H1 (cell line): Measurements from ENCODE around the gene CTNND2. TPM values are rescaled to one million over a fixed set of nuclear protein-coding genes. Genes with fewer than 3 reads are reported as not detected.

Experiments used
- CTCF ChIA-PET: fragments of 300-600 bp; sonication (Branson Sonifier 250); formaldehyde crosslinking; loops from one replicate; lab custom pipeline; 2021; ENCODE audit not compliant: partially characterized antibody; lab: Charles Lee
- POLR2A ChIA-PET: fragments of 300-600 bp; sonication (Branson Sonifier 250); formaldehyde crosslinking; loops from one replicate; lab custom pipeline; 2021; ENCODE audit warnings: inconsistent platforms; ENCODE audit not compliant: partially characterized antibody; lab: Charles Lee
- DNase-seq, 2 experiments: peaks; one replicate each; pipeline versions ENCODE4 v3.0.0 to v3.0.0-alpha.2; 2010 to 2022; ENCODE audit warnings: low spot score in 2 of 2, low read depth in 1 of 2, mixed read lengths in 1 of 2
- FAIRE-seq: peaks from 2 replicates; lab custom pipeline; 2011; peaks lifted over from hg19 to GRCh38; lab: Jason Lieb, UNC
- H2AFZ ChIP-seq: 2 replicates; pipeline ENCODE4 v1.8.1; 2012; ENCODE audit warnings: low read length, inconsistent platforms
- H2AK5ac ChIP-seq: 2 replicates; pipeline ENCODE4 v1.6.1; 2013; ENCODE audit warnings: low read depth, low read length
- H2BK120ac ChIP-seq: replicated peaks from 2 replicates; pipeline ENCODE3; 2013; ENCODE audit warnings: low read depth, low read length, inconsistent platforms
- H2BK12ac ChIP-seq: 2 replicates; pipeline ENCODE4 v1.6.1; 2013; ENCODE audit warnings: low read depth, low read length
- H2BK15ac ChIP-seq: 2 replicates; pipeline ENCODE4 v1.6.1; 2013; ENCODE audit warnings: low read length
- H2BK20ac ChIP-seq: 2 replicates; pipeline ENCODE4 v1.6.1; 2013; ENCODE audit warnings: low read length
- H2BK5ac ChIP-seq: 2 replicates; pipeline ENCODE4 v1.6.1; 2013; ENCODE audit warnings: low read depth, low read length
- H3K14ac ChIP-seq: 2 replicates; pipeline ENCODE4 v1.6.1; 2013; ENCODE audit warnings: inconsistent platforms; ENCODE audit not compliant: insufficient read length
- H3K18ac ChIP-seq: 2 replicates; pipeline ENCODE4 v1.6.1; 2013; ENCODE audit warnings: low read length; ENCODE audit errors: extremely low read depth
- H3K23ac ChIP-seq: 2 replicates; pipeline ENCODE4 v1.6.1; 2013; ENCODE audit warnings: inconsistent platforms; ENCODE audit not compliant: insufficient read length
- H3K23me2 ChIP-seq: 2 replicates; pipeline ENCODE4 v1.6.1; 2013; ENCODE audit warnings: low read depth, low read length
- H3K27ac ChIP-seq: 2 replicates; pipeline ENCODE4 v1.6.1; 2011; ENCODE audit warnings: low read depth, low read length, inconsistent platforms
- H3K27me3 ChIP-seq, 4 experiments: replicated peaks in 1 of 4; 1 replicate in 1 of 4; 2 replicates in 3 of 4; pipeline versions ENCODE4 v1.6.1 to v1.8.1; 2011 to 2013; ENCODE audit warnings: low read length in 3 of 4, mild to moderate bottlenecking in 3 of 4, inconsistent platforms in 2 of 4, mixed read lengths in 2 of 4, moderate library complexity in 1 of 4; ENCODE audit not compliant: control insufficient read depth in 3 of 4, insufficient read depth in 3 of 4; ENCODE audit errors: extremely low read depth in 1 of 4
- H3K36me3 ChIP-seq, 4 experiments: 2 replicates each; pipeline versions ENCODE4 v1.6.1 to v1.8.1; 2011 to 2013; ENCODE audit warnings: mild to moderate bottlenecking in 4 of 4, low read length in 3 of 4, moderate library complexity in 2 of 4, control low read depth in 1 of 4, inconsistent platforms in 1 of 4; ENCODE audit not compliant: insufficient read depth in 4 of 4, control insufficient read depth in 2 of 4
- H3K4ac ChIP-seq: replicated peaks from 2 replicates; pipeline ENCODE3; 2013; ENCODE audit warnings: low read length, low read depth, mixed read lengths, inconsistent platforms; ENCODE audit not compliant: insufficient read length
- H3K4me1 ChIP-seq, 4 experiments: replicated peaks in 1 of 4; 1 replicate in 1 of 4; 2 replicates in 3 of 4; pipeline versions ENCODE4 v1.6.1 to v1.8.1; 2011 to 2013; ENCODE audit warnings: low read length in 3 of 4, inconsistent platforms in 2 of 4, mixed read lengths in 1 of 4; ENCODE audit not compliant: insufficient read depth in 4 of 4, control insufficient read depth in 3 of 4
- H3K4me2 ChIP-seq, 2 experiments: 2 replicates each; pipeline versions ENCODE4 v1.6.1 to v1.8.1; 2011 to 2013; ENCODE audit warnings: low read depth in 2 of 2, low read length in 2 of 2, control low read depth in 1 of 2, inconsistent platforms in 1 of 2, mild to moderate bottlenecking in 1 of 2; ENCODE audit not compliant: insufficient read depth in 1 of 2
- H3K4me3 ChIP-seq, 4 experiments: fragments of 200-600, 300-600 bp in 1 of 4; sonication (generic), shearing (Covaris generic), sonication (Bioruptor Twin) in 1 of 4; 2 replicates each; pipeline versions ENCODE4 v1.5.1 to v1.8.1; 2011 to 2016; ENCODE audit warnings: low read length in 4 of 4, low read depth in 3 of 4, control low read depth in 2 of 4, inconsistent platforms in 2 of 4, mild to moderate bottlenecking in 2 of 4, mixed read lengths in 1 of 4, moderate library complexity in 1 of 4; ENCODE audit not compliant: insufficient read depth in 2 of 4; ENCODE audit errors: extremely low read depth in 1 of 4
- H3K56ac ChIP-seq: replicated peaks from 2 replicates; pipeline ENCODE3; 2013; ENCODE audit warnings: low read depth, mild to moderate bottlenecking, mixed read lengths, low read length, inconsistent platforms; ENCODE audit not compliant: insufficient read length
- H3K79me1 ChIP-seq: 2 replicates; pipeline ENCODE4 v1.6.1; 2013; ENCODE audit warnings: low read depth, low read length, control low read depth
- H3K79me2 ChIP-seq, 2 experiments: 2 replicates each; pipeline versions ENCODE4 v1.6.1 to v1.8.1; 2012 to 2013; ENCODE audit warnings: low read length in 2 of 2, mild to moderate bottlenecking in 2 of 2, inconsistent platforms in 1 of 2; ENCODE audit not compliant: insufficient read depth in 2 of 2, control insufficient read depth in 1 of 2
- H3K9ac ChIP-seq, 4 experiments: replicated peaks in 1 of 4; 1 replicate in 1 of 4; 2 replicates in 3 of 4; pipeline versions ENCODE4 v1.6.1 to v1.8.1; 2011 to 2013; ENCODE audit warnings: low read depth in 3 of 4, low read length in 3 of 4, control low read depth in 2 of 4, mild to moderate bottlenecking in 2 of 4, moderate library complexity in 2 of 4, inconsistent platforms in 1 of 4; ENCODE audit errors: extremely low read depth in 1 of 4
- H3K9me3 ChIP-seq, 2 experiments: 2 replicates each; pipeline versions ENCODE4 v1.6.1 to v1.8.1; 2012 to 2013; ENCODE audit warnings: mild to moderate bottlenecking in 2 of 2, moderate library complexity in 2 of 2, control low read depth in 1 of 2, inconsistent platforms in 1 of 2, low read depth in 1 of 2, low read length in 1 of 2, mixed read lengths in 1 of 2; ENCODE audit not compliant: insufficient read depth in 2 of 2
- H4K20me1 ChIP-seq, 2 experiments: replicated peaks in 1 of 2; 2 replicates each; pipeline versions ENCODE3 to v1.8.1; 2011 to 2013; ENCODE audit warnings: inconsistent platforms in 2 of 2, low read length in 2 of 2, mild to moderate bottlenecking in 1 of 2; ENCODE audit not compliant: insufficient read depth in 2 of 2, control insufficient read depth in 1 of 2
- H4K5ac ChIP-seq: 2 replicates; pipeline ENCODE4 v1.6.1; 2013; ENCODE audit warnings: low read length, low read depth, mixed read lengths, inconsistent platforms; ENCODE audit not compliant: insufficient read length
- H4K8ac ChIP-seq: 2 replicates; pipeline ENCODE4 v1.8.0; 2013; ENCODE audit warnings: mild to moderate bottlenecking, moderate library complexity, low read length, inconsistent platforms; ENCODE audit not compliant: insufficient read depth; ENCODE audit errors: extremely low read depth
- H4K91ac ChIP-seq: replicated peaks from 2 replicates; pipeline ENCODE3; 2013; ENCODE audit warnings: low read length, mixed read lengths, inconsistent platforms; ENCODE audit not compliant: insufficient read length
- CHD1 ChIP-seq: IDR thresholded peaks from 2 replicates; pipeline ENCODE4 v1.6.1; 2012; ENCODE audit warnings: low read depth, low read length, improper control_type of control experiment
- CTCF ChIP-seq, 3 experiments: IDR thresholded peaks; 1 replicate in 2 of 3; 2 replicates in 1 of 3; pipeline versions ENCODE4 v1.5.1 to v1.6.1; 2011; ENCODE audit warnings: low read length in 3 of 3, mild to moderate bottlenecking in 3 of 3, inconsistent platforms in 2 of 3, low read depth in 1 of 3, moderate library complexity in 1 of 3; ENCODE audit not compliant: insufficient read depth in 1 of 3; ENCODE audit errors: control extremely low read depth in 1 of 3
- RBBP5 ChIP-seq: IDR thresholded peaks from 2 replicates; pipeline ENCODE4 v1.7.1; 2012; ENCODE audit warnings: low read depth, mild to moderate bottlenecking, inconsistent platforms, low read length, moderate library complexity, borderline replicate concordance
- WGBS, 2 experiments: shearing (Covaris generic) in 1 of 2; methylation state at CpG; one replicate each; pipeline versions ENCODE4 v1.1.6 to v1.1.7; 2013 to 2015; ENCODE audit warnings: low lambda C conversion rate in 2 of 2, mixed read lengths in 2 of 2, inconsistent platforms in 1 of 2, low coverage in 1 of 2, missing lambda C conversion rate in 1 of 2; ENCODE audit not compliant: insufficient replicate concordance in 2 of 2, insufficient coverage in 1 of 2, insufficient read length in 1 of 2; ENCODE audit errors: extremely low coverage in 1 of 2, missing lambda C conversion rate in 1 of 2; 5-methylcytosine and 5-hydroxymethylcytosine counted together
- polyA plus RNA-seq, 7 experiments: library from polyadenylated mRNA; depleted of rRNA in 3 of 7; stranded (reverse) in 5 of 7; unstranded in 2 of 7; fragments of >200 nt in 5 of 7; fragments of 200-250 nt in 2 of 7; gene quantifications; 1 replicate in 5 of 7; 2 replicates in 1 of 7; 4 replicates in 1 of 7; pipeline versions ENCODE4 v1.2.1 to v1.2.3, GENCODE V29; 2011 to 2013; ENCODE audit warnings: missing spikeins in 2 of 7, mixed read lengths in 2 of 7
- total RNA-seq: library from RNA; stranded (reverse); fragmentation: NEBNext Ultra II Directional; extraction: Animal tissue kit (Norgen Biotek cat#: 25700); gene quantifications from 2 replicates; pipeline ENCODE4 v1.2.1, GENCODE V29; 2021

The CTNND2 gene
- total and polyA plus RNA-seq, 2 of the 8 experiments (the other 6 are each of a cell fraction or from before 2014, with no cell fraction given) = 7.4 to 14.2 TPM

- no peaks in the 10 kb centered on the region for H3K27me3 ChIP-seq
- no peak overlapping the region for H2BK5ac ChIP-seq
- no peak for TF ChIP-seq CHD1
- TF ChIP-seq RBBP5 = no peak
- peak in 1 of 3 experiments; percentile 27; a peak in 1 of 4 replicates for TF ChIP-seq CTCF (IDR thresholded peaks at IDR 0.05; ENCODE audit: control extremely low read depth in 1 of 3, insufficient read depth in 1 of 3, low read depth in 1 of 3, low read length in 3 of 3)
- H2AK5ac ChIP-seq = no peak overlapping the region
- no peak overlapping the region for H3K23ac ChIP-seq
- no peak overlapping the region for H3K56ac ChIP-seq
- H3K4ac ChIP-seq = no peak overlapping the region
- peaks cover 0 to 4% of the 10 kb centered on the region in 2 experiments; a peak in 1 of 4 replicates for H3K79me2 ChIP-seq
- H3K9me3 ChIP-seq = no peaks in the 10 kb centered on the region
- H2BK20ac ChIP-seq = no peak overlapping the region
- H2BK12ac ChIP-seq = no peak overlapping the region
- H4K8ac ChIP-seq = no peak overlapping the region
- H3K27ac ChIP-seq = no peak overlapping the region
- no peak overlapping the region for H2BK15ac ChIP-seq
- peaks cover 0 to 2% of the 10 kb centered on the region in 2 experiments for H4K20me1 ChIP-seq
- H3K4me1 ChIP-seq = no peaks in the 10 kb centered on the region
- DNase-seq (no peak), FAIRE-seq (no peak)
- H3K14ac ChIP-seq = no peak overlapping the region
- H3K79me1 ChIP-seq = no peaks in the 10 kb centered on the region
- H3K4me3 ChIP-seq = no peak overlapping the region
- ChIA-PET CTCF (interaction anchor here (0.9 to 1.5 kb wide), 5 partner anchors 10 to 133 kb away, joined by 3 to 7 read pairs (median 5); partner anchors contain the start of gene CTNND2), POLR2A (no interaction called here)
- H3K36me3 ChIP-seq = no peaks in the 10 kb centered on the region
- H3K23me2 ChIP-seq = no peaks in the 10 kb centered on the region
- H3K9ac ChIP-seq = no peak overlapping the region
- H2AFZ ChIP-seq = no peak overlapping the region
- no peak overlapping the region for H4K91ac ChIP-seq
- no peak overlapping the region for H4K5ac ChIP-seq
- WGBS, 2 experiments = 87% methylated on average over 3 of the region's 3 CpGs; no CpG with 5 or more reads in 1 of the 2 experiments
- no peak overlapping the region for H3K4me2 ChIP-seq
- no peak overlapping the region for H2BK120ac ChIP-seq
- H3K18ac ChIP-seq = no peak overlapping the region
Measured at GRCh38 chr5:11890777-11891176, 13.5 kb downstream of the CTNND2 start.
